HG02763 (cell line): ENCODE data around the gene GDA.
"Not testable (repeated sequence)": the region's sequence is repeated elsewhere in the genome, so short reads cannot be mapped to it uniquely, and the experiment has no call there.

Experiments
- ATAC-seq: cut with Tn5 transposase; IDR thresholded peaks from one replicate; pipeline ENCODE4 v1.9.1; 2021; ENCODE audit warnings: mild to moderate bottlenecking, moderate library complexity; ENCODE audit not compliant: unreplicated experiment

GDA gene

DNA sequence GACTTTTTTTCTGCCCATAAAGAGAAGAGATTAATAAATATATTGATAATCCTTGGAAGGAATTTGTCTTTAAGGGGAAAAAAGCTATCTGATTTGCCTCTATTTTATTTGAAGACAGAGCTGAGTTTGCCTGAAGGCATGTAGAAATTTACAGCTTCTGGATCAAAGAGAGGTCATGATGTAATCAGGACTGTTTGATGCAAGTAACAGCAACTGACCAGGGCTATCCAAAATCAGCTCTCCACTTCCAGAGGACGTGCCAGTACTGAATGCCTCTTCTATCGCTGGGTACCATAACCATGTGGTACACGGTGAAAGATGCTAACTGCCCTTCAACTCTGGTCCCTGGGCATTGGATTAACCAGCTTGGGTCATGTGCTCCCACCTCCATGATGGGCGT, 125.2 kb downstream of the GDA start:
- ATAC-seq: no peak

DNA sequence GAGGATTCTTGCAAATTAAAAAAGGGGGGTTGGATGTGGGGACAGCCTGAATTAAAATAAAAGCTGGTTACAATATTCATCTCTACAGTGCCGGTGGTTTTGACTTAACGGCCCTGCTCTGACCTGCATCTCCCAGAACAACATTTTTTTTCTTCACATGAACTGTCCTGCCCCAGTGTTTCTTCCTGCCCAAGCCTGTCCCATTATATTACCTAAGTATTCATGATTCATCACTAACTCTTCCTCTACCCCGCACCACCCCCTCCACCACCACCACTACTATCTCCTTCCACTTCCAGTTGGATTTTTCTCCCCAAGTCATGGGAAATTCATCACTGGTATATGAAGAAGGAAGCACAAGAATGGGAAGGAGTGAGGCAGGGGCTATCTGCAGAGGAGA, 125.7 kb downstream of the GDA start:
- no peak for ATAC-seq

GRCh38 chr9:72276429-72276828, 127.2 kb downstream of the GDA start:
- no peak for ATAC-seq

- peak; percentile 81 for ATAC-seq
Measured at GRCh38 chr9:72278959-72279358, 129.7 kb downstream of the GDA start.

GRCh38 chr9:72280913-72281500, 131.8 kb downstream of the GDA start:
- ATAC-seq: peak; percentile 75

DNA sequence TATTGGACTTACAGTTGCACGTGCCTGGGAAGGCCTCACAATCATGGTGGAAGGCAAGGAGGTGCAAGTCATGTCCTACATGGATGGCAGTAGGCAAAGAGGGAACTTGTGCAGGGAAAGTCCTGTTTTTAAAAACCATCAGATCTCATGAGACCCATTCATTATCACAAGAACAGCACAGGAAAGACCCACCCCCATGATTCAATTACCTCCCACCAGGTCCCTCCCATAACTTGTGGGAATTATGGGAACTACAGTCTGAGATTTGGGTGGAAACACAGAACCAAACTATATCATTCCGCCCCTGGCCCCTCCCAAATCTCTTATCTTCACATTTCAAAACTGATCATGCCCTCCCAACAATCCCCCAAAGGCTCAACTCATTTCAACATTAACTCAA, 140.2 kb downstream of the GDA start:
- no peak for ATAC-seq

DNA sequence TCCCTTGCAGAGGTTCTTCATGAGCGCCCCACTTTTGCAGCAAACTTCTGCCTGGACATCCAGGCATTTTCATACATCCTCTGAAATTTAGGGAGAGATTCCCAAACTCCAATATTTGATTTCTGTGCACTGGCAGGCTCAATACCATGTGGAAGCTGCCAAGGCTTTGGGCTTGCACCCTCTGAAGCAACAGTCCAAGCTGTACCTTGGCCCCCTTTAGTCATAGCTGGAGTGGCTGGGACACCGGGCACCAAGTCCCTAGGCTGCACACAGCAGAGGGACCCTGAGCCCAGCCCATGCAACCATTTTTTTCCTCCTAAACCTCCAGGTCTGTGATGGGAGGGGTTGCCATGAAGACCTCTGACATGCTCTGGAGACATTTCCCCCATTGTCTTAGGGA, 141.1 kb downstream of the GDA start:
- no peak for ATAC-seq

DNA sequence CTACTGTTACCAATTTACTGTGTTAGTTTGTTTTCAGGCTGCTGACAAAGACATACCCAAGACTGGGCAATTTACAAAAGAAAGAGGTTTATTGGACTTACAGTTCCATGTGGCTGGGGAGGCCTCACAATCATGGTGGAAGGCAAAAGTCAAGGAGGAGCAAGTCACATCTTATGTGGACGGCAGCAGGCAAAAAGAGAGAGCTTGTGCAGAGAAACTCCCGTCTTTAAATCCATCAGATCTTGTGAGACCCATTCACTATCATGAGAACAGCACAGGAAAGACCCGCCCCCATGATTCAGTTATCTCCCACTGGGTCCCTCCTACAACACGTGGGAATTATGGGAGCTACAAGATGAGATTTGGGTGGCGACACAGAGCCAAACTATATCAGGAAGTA, 142.3 kb downstream of the GDA start:
- not testable (repeated sequence) for ATAC-seq

DNA sequence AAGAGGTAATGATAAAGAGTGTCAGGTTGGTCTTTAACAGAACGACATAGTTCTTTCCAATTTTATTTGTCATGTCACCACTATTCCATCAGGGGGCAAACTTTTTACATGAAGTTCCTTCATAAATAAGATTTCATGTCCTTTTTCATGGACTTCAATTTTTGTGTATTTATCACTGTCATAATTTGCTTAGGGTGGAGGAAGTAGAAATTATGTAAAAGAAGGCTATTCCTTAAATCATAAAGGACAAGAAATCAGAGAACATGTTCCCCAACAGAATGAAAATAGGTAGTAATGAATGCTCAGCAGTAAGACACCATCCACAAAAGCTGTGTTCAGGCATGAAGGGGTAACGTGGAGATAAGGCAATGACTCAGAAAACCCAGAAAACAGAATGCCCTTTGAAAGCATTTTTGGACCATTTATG, 143.0 kb downstream of the GDA start:
- no peak for ATAC-seq

DNA sequence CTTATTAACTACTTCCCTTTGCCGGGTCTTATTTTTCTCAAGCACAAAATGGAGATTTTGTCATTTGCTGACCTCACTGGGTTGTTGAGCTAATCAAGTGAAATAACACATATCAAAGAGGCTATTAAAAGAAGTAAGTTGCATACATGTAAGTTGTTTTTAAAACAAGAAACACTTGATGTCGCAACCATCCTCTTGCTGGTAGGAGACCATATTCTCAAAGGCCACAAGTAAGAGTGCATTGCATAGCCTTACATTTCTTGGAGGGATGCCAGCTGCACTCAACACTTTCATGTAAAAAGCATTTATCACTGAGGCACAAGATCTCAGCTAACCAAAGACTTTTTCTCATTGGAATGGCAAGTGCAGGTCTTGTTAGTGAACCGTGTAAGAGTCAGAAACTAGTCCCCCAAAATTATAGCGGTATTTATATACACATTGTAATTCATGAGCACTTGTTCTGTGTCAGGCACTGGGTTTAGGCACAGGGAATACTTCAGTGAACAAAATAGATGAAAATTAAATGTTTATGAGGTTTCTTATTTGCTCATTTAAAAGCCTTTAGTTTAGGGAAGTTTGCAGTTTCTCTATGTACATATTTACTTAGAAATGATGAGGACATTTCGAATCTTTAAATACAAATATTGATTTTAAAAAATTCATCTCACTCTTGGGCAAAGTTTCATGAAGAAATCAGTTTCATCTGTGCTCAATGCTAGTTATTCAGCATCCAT, 143.8 kb downstream of the GDA start:
- no peak for ATAC-seq

- no peak for ATAC-seq
Measured at GRCh38 chr9:72294936-72295335, 145.7 kb downstream of the GDA start.

DNA sequence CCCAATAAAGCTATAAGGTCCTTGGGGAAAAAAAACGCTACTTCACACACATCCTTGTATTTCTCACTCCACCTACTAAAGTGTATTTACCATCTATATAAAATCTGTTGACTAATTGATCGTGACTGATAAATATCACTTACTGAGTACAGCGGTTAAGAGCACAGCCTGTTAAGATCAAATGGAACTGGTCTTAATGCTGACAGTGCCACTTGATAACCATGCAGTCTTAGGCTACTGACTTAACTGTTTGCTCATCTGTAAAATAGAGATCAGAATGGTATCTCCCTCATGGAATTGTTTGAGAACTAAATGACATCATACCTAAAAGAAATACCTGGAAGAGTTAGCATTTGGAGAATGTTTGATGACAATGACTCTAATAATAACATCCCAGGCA, 148.3 kb downstream of the GDA start:
- ATAC-seq: no peak

DNA sequence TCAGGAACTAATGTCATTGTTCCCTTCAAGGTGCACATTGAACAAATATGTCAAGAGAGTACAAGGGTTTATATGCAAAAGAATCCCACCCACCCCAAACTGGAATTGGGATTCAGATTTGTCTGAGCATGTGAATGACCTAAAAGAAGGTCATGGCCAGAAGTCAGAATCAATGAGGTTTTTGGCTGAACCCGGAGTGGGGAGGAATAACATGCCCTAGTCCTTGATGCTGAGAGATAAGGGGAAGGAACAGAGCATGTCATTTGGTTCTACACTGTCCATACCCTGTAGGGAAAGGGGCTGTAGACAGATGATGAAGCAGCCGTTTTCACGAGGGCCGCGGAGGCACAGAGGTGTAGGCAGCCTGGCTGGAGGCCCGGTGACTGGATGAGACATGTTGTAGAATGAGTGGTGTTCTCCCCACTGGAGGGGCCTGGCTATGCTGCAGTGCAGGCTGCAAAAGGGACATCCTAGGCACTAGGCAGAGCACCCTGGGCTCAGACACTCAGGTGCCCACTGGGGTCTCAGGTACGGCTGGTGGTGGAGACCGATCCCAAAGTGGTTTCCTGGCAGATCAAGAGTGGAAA, 149.9 kb downstream of the GDA start:
- ATAC-seq: no peak

DNA sequence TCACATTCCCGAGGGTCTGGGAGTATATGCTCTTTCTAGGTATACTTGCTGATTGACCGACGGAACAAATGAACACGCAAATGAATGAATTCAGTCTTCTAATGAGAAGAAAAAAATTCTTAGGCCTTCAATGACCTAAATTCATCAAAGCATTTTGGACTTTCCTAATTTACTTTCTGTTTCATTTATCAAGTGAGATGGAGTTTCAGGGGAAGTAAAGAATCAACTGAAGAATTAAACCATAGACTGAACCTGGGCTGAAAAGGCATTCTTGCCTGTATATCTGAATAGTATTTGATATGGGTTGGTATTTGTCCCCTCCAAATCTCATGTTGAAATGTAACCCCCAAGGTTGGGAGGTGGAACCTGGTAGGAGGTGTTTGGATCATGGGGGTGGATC, 151.6 kb downstream of the GDA start:
- no peak for ATAC-seq
